H1 (cell line): Measurements from ENCODE around the gene RAD51B.

ENCODE experiments used
- ATF2 ChIP-seq: IDR thresholded peaks from 2 replicates; pipeline ENCODE4 v1.6.1; 2012; ENCODE audit warnings: low read length, inconsistent platforms
- CHD2 ChIP-seq: IDR thresholded peaks from 2 replicates; pipeline ENCODE4 v1.6.1; 2012; ENCODE audit warnings: low read length, improper control_type of control experiment
- CTCF ChIP-seq, 3 experiments: IDR thresholded peaks; 1 replicate in 2 of 3; 2 replicates in 1 of 3; pipeline versions ENCODE4 v1.5.1 to v1.6.1; 2011; ENCODE audit warnings: low read length in 3 of 3, mild to moderate bottlenecking in 3 of 3, inconsistent platforms in 2 of 3, low read depth in 1 of 3, moderate library complexity in 1 of 3; ENCODE audit not compliant: insufficient read depth in 1 of 3; ENCODE audit errors: control extremely low read depth in 1 of 3
- EP300 ChIP-seq, 2 experiments: IDR thresholded peaks; 1 replicate in 1 of 2; 2 replicates in 1 of 2; pipeline ENCODE4 v1.6.1; 2011 to 2012; ENCODE audit warnings: low read depth in 2 of 2, low read length in 2 of 2, mild to moderate bottlenecking in 2 of 2, borderline replicate concordance in 1 of 2, inconsistent platforms in 1 of 2, moderate library complexity in 1 of 2
- EZH2 ChIP-seq: fragments of 200-600 bp; sonication (generic); IDR thresholded peaks from 2 replicates; pipeline ENCODE4 v1.7.1; 2012; ENCODE audit warnings: low read depth, mild to moderate bottlenecking, moderate library complexity, low read length, inconsistent platforms; ENCODE audit not compliant: severe bottlenecking
- POLR2A ChIP-seq, 2 experiments: IDR thresholded peaks; 1 replicate in 1 of 2; 2 replicates in 1 of 2; pipeline ENCODE4 v1.6.1; 2011; ENCODE audit warnings: low read depth in 2 of 2, low read length in 2 of 2, mild to moderate bottlenecking in 2 of 2; ENCODE audit errors: control extremely low read depth in 1 of 2
- POU5F1 ChIP-seq: IDR thresholded peaks from 2 replicates; pipeline ENCODE4 v1.6.1; 2011; ENCODE audit warnings: low read depth, mild to moderate bottlenecking, low read length, moderate library complexity
- SIN3A ChIP-seq, 2 experiments: IDR thresholded peaks in 1 of 2; conservative IDR thresholded peaks in 1 of 2; 2 replicates each; pipeline ENCODE4 v1.6.1; 2011 to 2012; ENCODE audit warnings: low read length in 2 of 2, improper control_type of control experiment in 1 of 2, low read depth in 1 of 2, mild to moderate bottlenecking in 1 of 2
- SRF ChIP-seq: IDR thresholded peaks from 2 replicates; pipeline ENCODE4 v1.6.1; 2011; ENCODE audit warnings: mild to moderate bottlenecking, low read depth, low read length, moderate library complexity
- YY1 ChIP-seq: IDR thresholded peaks from 2 replicates; pipeline ENCODE4 v1.6.1; 2011; ENCODE audit warnings: low read depth, mild to moderate bottlenecking, low read length

GRCh38 chr14:68511129-68512047 lies 691.8 kb downstream of the RAD51B start:
- TF ChIP-seq SIN3A (conservative IDR thresholded peaks at IDR 0.05 in 1 of 2, IDR thresholded peaks at IDR 0.05 in 1 of 2; ENCODE audit: low read depth in 1 of 2, low read length in 2 of 2) (no peak), YY1 (no peak), ATF2 (no peak), EZH2 (no peak), POLR2A (IDR thresholded peaks at IDR 0.05; ENCODE audit: control extremely low read depth in 1 of 2, low read depth in 2 of 2, low read length in 2 of 2) (no peak), SRF (no peak), CHD2 (no peak), CTCF (IDR thresholded peaks at IDR 0.05; ENCODE audit: control extremely low read depth in 1 of 3, insufficient read depth in 1 of 3, low read depth in 1 of 3, low read length in 3 of 3) (no peak), EP300 (IDR thresholded peaks at IDR 0.05; ENCODE audit: borderline replicate concordance in 1 of 2, low read depth in 2 of 2, low read length in 2 of 2) (no peak), POU5F1 (no peak)
